Measurements from ENCODE around the gene RTN4RL1. TPM values are rescaled to one million over a fixed set of nuclear protein-coding genes. Genes with fewer than 3 reads are reported as not detected.

RTN4RL1 gene
- total RNA-seq, 4 donors from 2014 or later = 1.4 to 4.9 (median 1.9) TPM; not detected in 1

DNA sequence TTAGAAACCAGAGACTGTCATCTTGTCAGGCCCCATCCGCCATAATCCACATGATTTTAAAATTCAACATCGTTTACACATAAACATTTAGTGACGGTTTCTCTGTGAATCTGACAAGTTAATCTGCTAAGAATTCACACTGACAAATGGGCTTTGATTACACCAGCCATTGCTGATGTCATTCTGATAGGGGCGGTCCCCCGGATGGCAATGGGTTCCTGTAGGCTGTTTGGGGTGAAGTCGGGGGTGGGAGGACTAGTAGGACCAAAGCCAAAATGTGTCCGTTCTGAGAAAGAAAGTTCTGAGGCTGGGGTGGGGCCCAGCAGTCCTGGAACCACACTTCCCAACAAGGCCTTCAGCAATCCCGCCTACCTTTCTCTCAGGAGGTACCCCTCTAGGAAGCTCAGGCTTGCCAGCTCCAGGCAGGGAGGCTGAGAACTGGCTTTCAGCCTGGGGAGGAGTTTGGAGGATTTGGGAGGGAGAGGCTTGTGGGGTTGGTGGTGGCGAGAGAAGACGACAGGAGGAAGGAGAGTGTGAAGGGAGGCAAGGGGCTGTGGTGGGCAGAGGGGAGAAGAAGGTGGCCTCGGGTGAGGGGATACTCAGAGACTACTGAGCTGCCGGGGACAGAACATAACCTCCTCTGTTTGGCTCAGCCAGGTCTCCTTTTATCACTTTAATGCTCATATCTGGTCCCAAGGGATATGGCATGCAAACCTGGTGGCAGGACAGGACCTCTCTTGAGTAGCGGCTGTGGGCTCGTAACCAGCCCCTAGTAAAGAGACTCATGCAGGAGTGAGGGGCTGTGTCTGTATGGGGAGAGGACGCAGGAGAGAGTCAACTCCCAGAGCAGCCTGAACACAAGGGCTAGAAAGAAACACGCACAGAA lies 38.4 kb upstream of the RTN4RL1 start:
- no peaks in the 10 kb centered on the region for H3K36me3 ChIP-seq
- H3K4me3 ChIP-seq = no peak overlapping the region
- H3K9me3 ChIP-seq = no peaks in the 10 kb centered on the region
- peak in 1 of 2 donors; percentile 17 for TF ChIP-seq POLR2A (IDR thresholded peaks at IDR 0.05)
- no peak for TF ChIP-seq CTCF (IDR thresholded peaks at IDR 0.05)
- peak overlapping the region; percentile 94 to 99 for H3K27ac ChIP-seq
- no peaks in the 10 kb centered on the region for H3K27me3 ChIP-seq
- DNase-seq = peak; percentile 71 to 75
- H3K4me1 ChIP-seq = peaks cover 18 to 80% of the 10 kb centered on the region in 2 donors
- intact Hi-C loops (cut with DNase I; ENCODE audit: low total_unique reads) = no loop called here

GRCh38 chr17:2062571-2063183 lies 37.5 kb upstream of the RTN4RL1 start:
- Histone ChIP-seq H3K27me3 (no peaks in the 10 kb centered on the region), H3K4me3 (no peak overlapping the region), H3K4me1 (peaks cover 15 to 81% of the 10 kb centered on the region in 2 donors), H3K36me3 (no peaks in the 10 kb centered on the region), H3K9me3 (no peaks in the 10 kb centered on the region), H3K27ac (peak overlapping the region; percentile 94 to 99)
- intact Hi-C loops (cut with DNase I; ENCODE audit: low total_unique reads) = no loop called here
- no peak for TF ChIP-seq CTCF (IDR thresholded peaks at IDR 0.05)
- TF ChIP-seq POLR2A (IDR thresholded peaks at IDR 0.05) = no peak
- peak; percentile 68 to 69 for DNase-seq

DNA sequence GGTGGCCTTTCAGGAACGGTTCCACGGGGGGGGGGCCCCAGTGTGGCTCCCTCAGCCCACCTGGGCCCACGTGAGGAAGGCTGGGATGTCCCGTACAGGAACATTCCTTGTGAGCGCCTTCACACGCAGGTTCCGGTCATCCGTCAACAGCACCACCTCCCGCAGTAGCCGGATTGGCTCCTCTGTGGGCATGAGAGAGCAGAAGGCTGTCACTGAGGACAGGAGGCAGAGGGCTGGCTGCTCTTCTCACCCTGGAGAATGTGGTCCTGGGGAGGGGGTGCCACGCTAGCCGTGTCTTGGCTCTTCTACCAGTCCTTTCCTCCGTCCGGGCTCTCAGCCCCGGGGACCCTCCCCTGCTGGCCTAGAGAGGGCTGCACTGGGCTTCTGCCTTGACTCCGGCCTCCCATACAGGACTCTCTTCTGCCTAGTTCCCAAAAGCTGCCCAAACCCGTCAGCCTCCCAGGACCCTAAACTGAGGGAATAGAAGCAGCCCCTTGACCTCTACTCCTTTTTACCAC lies 36.4 kb upstream of the RTN4RL1 start:
- Histone ChIP-seq H3K36me3 (no peaks in the 10 kb centered on the region), H3K9me3 (no peaks in the 10 kb centered on the region), H3K4me1 (peaks cover 3 to 69% of the 10 kb centered on the region in 2 donors), H3K27me3 (no peaks in the 10 kb centered on the region), H3K4me3 (no peak overlapping the region), H3K27ac (peak overlapping the region; percentile 94 to 99)
- intact Hi-C loops (cut with DNase I; ENCODE audit: low total_unique reads) = no loop called here
- peak in 1 of 2 donors; percentile 55 for DNase-seq
- no peak for TF ChIP-seq POLR2A (IDR thresholded peaks at IDR 0.05)
- no peak for TF ChIP-seq CTCF (IDR thresholded peaks at IDR 0.05)

DNA sequence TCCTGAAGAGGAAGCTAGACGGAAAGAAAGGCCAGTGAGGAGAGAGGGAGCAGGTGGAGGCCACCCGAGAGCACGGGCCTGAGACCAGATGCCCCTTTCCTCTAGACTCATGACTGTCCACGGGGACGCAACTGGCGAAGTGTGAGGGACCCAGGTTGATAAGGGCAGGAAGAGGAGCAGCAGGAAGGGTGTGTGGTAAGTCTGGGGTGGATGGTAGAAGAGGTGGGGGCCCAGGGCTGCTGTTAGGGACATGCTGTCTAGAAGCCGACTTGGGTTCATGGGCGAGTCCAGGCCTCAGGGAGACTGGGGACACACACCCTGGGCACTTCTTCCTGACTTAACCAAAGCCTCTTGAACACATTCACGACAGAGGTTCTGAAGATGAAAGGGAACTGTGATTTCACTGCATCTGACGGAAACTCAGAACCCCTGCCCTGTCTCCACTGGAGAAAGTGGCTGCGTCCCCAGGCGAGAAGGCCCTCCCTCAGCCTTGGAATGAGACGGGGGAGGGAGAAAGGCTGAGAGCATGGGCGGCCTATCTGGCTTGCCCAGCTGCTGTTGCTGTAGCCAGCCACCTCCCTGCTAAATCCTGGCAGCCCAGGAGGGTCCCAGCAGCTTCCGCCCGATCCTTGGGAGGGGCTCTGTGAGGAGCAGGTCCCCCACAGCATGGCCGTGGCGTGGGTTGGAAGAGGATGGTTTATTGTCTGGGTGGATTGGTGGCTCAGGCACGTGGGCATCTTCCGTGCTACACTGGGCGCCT lies 35.7 kb upstream of the RTN4RL1 start:
- intact Hi-C loops (cut with DNase I; ENCODE audit: low total_unique reads) = no loop called here
- Histone ChIP-seq H3K27ac (peak overlapping the region; percentile 94 to 99), H3K27me3 (no peaks in the 10 kb centered on the region), H3K36me3 (no peaks in the 10 kb centered on the region), H3K4me1 (peaks cover 3 to 63% of the 10 kb centered on the region in 2 donors), H3K9me3 (no peaks in the 10 kb centered on the region), H3K4me3 (no peak overlapping the region)
- TF ChIP-seq POLR2A (IDR thresholded peaks at IDR 0.05) (no peak), CTCF (IDR thresholded peaks at IDR 0.05) (no peak)
- DNase-seq = peak; percentile 66 to 69
